Stimulated activated CD8-positive, alpha-beta memory T cell treated with anti-CD3 and anti-CD28 coated beads, Interleukin-7, amount 100 ng/mL, for 4 hours (primary cell): Measurements from ENCODE around the gene NUDT14.
A peak's percentile ranks its signal among the peaks of the same experiment; 100 is the strongest.

Experiments
- DNase-seq, 2 donors: peaks; one replicate each; pipeline ENCODE4 v3.0.0-alpha.2; 2020; ENCODE audit warnings: low read depth in 2 of 2

NUDT14 gene

GRCh38 chr14:105176513-105176912 lies 4.6 kb downstream of the NUDT14 start:
- DNase-seq = no peak

DNA sequence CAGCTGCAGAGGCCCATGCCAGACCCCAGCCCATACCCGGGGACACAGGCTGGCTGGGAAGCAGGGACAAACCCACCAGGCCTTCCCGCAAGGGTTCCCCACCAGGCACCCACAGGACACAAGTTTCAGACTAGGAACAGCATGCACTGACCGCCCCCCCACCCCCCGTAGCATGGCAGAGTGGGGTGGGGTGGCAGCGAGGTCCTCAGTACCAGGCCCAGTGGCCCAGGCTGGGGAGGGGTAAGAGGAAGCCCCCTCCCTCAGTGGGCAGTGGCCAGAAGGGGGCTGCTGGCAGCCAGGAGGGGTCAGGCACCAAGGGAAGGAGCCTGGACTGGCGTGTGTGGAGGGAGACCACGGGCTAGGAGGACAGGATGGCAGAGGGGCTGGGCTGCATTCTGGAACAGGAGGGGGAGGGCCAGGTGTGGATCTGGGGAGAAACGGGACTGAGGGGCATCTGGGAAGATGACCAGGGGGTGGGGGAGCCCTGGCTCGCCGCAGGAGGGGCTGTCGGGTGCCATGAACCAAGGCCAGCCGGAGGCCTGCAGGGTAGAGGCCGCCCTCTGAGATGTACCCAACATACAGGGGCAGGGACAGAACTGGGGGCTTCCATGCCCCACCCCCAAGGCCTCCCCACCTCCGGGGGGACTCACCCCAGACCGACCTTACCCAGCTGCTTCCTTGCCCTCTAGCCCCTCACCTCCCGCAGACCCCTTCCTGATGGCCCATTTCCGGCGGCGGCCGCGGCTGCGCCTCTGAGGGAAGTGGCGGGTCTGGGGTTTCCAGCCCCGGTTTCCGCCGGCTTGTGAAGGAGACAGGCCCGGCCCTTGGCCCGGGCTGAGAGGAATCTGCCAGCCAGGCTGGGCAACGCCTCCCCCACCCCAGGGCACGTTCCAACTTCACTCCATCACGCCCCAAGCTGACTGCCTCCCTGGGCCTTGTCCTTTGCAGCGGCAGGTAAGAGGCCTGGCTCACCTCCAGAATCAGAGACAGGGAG lies 6.9 kb downstream of the NUDT14 start:
- peak; percentile 17 to 42 for DNase-seq

GRCh38 chr14:105173145-105173544 lies 8.0 kb downstream of the NUDT14 start:
- DNase-seq = no peak

- no peak for DNase-seq
Observed at GRCh38 chr14:105172476-105172875, 8.6 kb downstream of the NUDT14 start.

DNA sequence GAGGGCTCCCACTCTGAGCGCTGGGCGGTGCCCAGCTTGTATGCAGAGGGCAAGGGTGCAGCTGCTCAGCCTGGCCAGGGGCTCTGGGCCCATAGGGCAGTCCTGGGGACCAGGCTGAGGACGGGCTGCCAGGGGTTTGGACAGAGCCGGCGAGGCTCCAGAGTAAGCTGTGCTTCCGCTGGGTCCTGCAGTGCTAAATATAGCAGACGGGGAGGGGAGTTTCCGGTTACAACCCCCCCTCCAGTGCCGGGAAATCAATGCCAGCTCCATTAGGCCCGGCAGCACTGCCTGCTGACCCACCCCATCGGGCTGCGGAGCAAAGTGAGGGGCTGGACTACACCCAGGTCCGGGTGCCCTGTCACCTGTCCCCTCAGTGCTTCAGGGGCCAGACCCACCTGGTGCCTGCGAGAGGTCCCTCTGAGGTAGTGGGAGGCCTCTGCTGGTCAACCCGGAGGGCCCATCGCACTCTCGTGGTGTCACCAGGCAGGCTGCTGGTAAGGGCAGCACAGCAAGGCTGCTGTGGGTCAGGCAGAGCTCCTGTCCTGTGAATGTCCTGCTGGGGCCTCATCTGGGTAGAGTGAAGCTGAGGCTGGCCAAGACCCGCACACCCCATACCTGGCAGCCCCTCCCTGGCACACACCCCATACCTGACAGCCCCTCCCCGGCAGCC lies 10.0 kb downstream of the NUDT14 start:
- DNase-seq = no peak

DNA sequence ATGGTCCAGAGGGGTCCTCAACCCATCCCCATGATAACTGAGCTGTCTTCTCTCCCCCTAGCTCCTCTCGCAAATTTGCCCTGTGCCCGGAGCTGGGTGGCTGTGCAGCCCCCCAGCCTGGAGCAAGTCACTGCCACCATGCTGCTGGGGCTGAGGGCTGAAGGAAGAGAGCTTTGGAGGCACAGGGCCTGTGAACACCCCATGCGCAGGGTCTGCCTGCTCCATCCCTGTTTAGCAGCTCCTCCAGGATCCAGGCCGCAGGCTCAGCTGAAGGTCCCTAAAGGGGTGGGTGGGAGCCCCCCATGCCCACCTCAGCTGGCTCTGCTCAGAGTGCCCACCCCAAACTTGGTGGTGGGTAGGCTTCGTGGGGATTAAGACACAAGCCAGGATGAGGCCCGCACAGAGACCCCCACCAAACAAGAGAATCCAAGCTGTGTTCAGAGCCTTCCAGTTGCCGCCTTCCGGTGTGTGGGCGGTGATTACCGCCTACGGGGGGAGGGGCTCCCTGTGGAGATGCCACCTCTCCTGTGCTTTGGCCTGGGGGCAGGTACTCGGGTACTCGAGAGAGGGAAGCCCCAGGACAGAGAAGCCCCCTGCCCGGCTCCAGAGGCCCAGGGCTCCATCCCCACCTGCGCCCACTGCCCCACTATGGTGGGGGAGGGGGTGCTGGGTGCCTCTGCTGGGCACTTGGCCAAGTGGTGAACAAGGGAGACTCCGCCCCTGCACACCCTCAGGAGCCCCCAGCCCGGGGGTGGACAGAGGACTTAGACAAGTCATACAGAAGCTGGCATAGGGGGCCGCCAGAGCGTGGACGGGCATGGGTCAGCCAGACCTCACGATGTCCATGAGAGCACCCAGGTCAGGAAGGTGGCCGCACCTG lies 11.1 kb downstream of the NUDT14 start:
- DNase-seq = no peak

GRCh38 chr14:105168979-105169507 lies 12.1 kb downstream of the NUDT14 start:
- DNase-seq = peak in 1 of 2 donors; percentile 59

- peak; percentile 18 to 45 for DNase-seq
Observed at GRCh38 chr14:105168496-105168978, 12.6 kb downstream of the NUDT14 start, which contains the start of gene JAG2. Gene JAG2, minus strand, starts transcription at chr14:105168776. Its CDS starts 356 bp downstream, at chr14:105168420.

DNA sequence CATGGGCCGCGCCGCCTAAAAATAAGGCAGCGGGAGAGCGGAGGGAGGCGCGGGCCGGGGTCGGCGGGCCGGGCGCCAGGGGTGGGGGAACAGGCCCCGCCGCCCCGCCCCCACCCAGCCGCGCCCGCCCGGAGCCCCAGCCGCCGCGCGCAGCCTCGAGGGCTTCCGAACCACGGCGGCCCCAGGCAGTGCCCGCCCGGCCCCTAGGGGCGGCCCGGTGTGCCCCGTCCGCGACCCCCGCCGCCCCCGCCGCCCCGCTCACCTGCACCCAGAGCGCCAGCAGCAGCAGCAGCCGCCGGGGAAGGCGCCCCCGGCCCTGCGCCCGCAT lies 13.1 kb downstream of the NUDT14 start:
- DNase-seq = no peak

DNA sequence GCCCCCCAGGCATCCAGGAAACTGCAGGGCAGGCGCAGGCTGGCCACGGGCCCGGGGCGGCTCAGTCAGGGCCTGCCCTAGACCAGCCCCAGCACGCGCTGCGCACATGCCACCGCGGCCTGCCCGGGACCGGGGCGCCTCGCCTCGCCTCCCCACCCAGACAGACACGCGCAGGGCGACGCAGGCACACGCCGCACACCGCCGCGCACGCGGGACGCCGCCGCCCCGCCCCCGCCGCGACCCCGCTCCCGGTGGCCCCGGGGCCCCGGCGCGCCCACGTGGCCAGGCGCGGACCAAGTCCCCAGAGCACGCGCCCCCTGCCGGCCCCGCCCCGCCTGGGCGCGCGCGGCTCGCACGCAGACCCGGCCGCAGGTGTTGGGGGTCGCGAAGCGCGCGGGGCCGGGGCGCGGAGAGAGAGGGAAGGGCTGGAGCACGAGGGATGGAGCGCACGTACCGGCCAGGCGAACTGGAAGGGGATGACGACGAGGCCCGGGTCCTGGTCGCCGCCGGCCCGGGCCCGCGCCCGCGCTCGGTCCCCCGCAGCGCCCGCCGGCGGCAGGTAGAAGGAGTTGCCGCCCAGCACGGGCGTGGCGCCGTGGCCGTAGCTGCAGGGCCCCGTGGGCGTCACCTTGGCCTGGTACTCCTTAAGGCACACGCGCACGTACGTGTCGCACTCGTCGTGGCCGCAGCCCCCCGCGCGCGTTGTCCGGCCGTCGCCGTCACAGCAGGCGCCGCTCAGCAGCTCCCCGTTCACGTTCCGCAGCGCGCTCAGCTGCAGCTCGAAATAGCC lies 13.6 kb downstream of the NUDT14 start:
- no peak for DNase-seq

DNA sequence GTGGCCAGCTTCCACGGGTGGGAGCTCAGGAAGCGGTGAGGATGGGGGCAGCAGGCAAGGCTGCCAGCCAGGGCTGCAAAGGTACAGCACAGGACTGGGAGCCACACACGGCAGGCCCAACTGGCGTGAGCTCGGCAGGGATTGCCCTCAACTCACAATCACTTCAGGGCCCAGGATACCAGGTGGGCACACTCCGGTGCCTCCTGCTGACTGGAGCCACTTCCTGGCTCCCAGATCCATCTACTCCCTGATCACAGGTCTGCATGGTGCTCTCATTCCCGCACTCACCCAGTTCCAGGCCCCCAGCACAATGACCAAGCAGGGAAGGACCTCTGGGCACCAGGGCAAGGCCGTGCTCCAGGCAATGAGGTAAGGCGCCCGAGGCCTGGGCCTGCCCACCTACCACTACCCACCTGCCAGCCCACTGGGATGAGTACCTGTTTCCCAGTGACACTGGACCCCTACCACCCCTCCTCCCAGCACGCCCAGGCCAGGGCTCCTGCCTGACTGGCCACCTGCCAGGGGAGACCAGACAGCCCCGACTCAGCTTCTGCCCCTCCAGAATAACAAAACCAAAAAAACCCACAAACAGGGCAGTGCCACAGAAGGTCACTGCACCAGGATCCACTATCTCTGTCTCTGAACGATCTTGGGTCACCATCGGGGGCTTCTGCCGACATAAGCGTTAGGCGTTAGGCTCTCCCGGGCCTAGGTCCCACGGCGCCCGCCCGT lies 14.4 kb downstream of the NUDT14 start:
- DNase-seq = no peak

DNA sequence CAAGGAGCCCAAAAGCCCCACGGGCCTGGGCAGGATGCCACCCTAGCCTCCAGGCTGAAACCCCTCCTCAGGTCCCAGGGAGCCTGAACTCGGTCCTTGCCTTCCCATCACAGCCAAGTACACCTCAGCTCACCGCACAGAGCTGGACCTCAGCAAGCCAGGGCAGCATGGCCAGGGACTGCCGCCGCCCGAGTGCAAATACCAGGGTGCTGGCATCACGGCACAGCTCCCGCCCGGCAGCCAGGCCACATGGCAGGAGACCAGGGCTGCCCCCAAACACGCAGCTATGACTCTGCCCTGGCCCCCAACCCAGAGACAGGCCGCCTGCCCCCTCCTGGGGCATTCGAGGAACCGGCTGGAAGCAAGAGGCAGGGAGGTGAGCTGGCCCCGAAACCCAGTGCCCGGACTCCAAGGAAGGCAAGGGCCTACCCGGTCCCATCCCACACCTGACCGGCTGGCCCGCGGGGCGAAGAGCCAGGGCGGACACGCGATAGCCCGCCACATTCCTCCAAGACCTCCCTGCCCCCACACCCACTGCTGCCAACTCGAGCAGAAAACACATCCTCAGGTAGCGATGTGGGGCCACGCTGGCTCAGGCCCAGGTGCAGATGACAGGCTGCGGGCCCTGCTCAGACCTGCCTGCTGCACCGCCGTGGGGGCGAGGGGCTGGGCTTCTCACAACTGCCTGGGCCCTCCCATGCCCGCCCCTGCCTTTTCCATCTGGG lies 15.2 kb downstream of the NUDT14 start:
- DNase-seq = no peak

DNA sequence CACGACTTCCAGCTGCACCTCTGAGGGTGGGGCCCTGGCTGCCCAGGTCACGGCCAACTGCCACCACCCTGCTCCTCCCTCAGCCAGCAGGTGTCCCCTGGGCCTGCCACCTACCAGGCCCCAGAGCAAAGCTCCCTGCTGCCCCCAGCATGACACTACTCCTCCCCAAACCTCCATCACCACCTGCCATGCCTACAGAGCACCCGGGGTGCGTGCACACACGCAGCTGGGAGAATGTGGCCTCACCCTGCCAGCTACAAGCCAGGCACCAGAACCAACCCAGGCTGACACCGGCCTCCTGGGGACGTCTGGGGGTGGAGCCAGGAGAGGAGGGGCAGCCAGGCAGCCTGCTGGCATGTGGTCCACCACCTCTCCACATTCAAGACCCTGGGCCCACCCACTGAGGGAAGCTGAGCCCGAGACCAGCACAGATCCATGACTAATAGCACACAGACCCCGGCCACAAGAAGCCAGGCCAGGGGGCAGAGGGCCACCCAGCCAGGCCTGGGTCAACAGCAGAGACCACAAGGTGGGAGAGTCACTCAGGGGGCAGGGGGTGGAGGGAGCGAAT lies 15.9 kb downstream of the NUDT14 start:
- no peak for DNase-seq

DNA sequence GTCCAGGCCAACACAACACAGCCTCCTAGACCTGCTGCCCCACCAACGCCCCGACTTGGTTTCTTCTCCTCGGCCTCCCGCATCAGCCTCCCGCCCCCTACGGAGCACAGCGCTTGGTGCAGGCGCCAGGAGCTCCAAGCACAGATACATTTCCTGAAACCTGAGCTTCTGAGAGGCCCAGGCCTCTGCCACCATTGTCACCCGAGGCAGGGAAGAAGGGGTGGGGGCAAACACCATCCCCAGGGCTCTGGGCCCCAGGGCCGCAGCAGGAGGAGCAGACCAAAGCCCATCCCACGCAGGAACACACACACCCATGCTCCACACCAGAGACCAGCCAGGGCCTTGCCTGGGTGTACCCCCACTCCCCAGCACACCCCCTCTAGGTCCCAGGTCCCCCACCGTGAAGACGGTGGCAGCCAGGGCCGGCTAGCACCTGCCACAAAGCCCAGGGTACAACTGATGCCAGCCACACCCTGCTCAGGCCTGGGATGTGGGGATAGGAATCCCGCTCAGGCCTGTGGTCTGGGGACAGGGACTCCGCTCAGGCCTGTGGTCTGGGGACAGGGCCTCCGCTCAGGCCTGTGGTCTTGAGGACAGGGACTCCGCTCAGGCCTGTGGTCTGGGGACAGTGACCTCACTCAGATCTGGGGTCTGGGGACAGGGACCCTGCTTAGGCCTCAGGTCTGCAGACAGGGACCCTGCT lies 17.9 kb downstream of the NUDT14 start:
- DNase-seq = no peak

GRCh38 chr14:105162669-105162979 lies 18.5 kb downstream of the NUDT14 start:
- no peak for DNase-seq

DNA sequence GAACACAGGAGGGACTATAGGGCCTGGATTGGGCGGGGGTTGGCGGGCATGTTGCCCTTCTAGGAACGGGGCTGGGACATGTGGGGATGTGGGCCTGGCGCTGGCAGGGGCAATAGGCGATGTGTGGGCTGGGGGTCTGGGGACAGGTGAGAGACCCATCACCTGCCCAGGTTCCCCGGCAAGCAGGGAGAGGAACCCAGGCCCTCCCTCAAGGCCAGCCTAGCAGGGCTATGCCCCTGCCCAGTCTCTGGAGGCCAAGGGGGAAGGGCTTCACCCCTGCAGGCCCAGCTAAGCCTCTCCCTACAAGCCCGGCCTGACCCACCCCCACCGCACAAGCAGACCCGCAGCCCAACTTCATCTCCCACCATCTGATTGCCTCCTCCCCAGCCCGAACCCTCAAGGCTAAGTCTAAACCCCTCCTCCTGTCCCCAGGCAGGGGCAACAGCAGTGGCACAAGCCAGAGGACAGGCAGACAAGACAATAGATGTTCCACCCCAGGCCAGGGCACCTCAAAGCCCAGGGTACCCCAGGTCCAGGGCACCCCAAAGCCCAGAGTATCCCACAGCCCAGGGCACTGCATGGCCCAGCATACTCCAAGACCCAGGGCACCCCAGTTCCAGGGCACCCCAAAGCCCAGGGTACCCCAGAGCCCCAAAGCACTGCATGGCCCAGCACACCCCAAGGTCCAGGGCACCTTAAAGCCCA lies 19.0 kb downstream of the NUDT14 start:
- no peak for DNase-seq

DNA sequence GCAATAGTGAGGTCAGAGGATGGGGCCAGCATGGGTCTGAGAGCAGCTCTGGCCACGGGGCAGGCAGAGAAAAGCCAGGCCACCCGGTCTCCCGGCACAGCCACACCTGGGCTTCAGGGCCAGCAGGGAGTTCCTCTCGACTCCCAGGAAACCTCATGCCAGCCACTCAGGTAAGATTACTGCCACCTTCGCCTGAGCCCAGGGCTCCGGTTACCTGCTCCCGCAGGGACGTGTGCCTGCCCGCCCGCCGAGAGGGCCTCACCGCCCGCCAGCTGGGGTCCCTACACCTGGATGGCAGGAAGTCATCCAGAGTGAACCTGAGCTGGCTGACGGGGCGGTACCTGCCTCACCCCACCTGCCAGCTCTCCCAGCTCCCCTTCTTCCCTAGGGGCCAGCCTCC lies 19.8 kb downstream of the NUDT14 start:
- DNase-seq = no peak

DNA sequence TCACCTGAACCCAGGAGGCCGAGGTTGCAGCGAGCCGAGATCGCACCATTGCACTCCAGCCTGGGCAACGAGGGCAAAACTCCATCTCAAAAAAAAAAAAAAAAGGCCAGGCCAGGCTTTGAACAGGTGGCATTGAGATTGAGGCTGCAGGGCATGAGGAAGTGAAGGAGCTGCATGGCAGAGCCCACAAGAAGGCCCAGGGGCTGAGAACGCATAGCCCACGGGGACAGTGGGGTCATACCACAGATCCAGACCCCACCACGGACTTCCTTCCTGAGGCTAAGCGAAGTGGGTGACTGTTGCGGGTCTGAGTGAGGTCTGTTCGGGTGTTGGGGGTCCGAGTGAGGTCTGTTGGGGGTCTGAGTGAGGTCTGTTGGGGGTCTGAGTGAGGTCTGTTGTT lies 20.3 kb downstream of the NUDT14 start:
- DNase-seq = no peak
